Esophagus (tissue), 2 donors: ENCODE results near the gene TBC1D17. TPM values are rescaled to one million over a fixed set of nuclear protein-coding genes. Genes with fewer than 3 reads are reported as not detected.

Experiments
- H3K27ac ChIP-seq, 2 donors: one replicate each; pipeline ENCODE4 v1.5.1; 2013; ENCODE audit warnings: low read depth in 2 of 2, mild to moderate bottlenecking in 2 of 2, inconsistent platforms in 1 of 2, low read length in 1 of 2, moderate library complexity in 1 of 2
- H3K27me3 ChIP-seq, 2 donors: one replicate each; pipeline ENCODE4 v1.6.1; 2013; ENCODE audit warnings: low read length in 2 of 2, control low read depth in 1 of 2, mild to moderate bottlenecking in 1 of 2; ENCODE audit not compliant: insufficient read depth in 2 of 2, control insufficient read depth in 1 of 2
- H3K36me3 ChIP-seq, 2 donors: one replicate each; pipeline ENCODE4 v1.6.1; 2013; ENCODE audit warnings: low read length in 1 of 2; ENCODE audit not compliant: control insufficient read depth in 2 of 2, insufficient read depth in 2 of 2
- H3K4me1 ChIP-seq, 2 donors: one replicate each; pipeline ENCODE4 v1.6.1; 2013; ENCODE audit warnings: low read length in 1 of 2; ENCODE audit not compliant: control insufficient read depth in 2 of 2, insufficient read depth in 2 of 2
- H3K4me3 ChIP-seq, 2 donors: one replicate each; pipeline ENCODE4 v1.5.1; 2013; ENCODE audit warnings: low read length in 2 of 2, mild to moderate bottlenecking in 2 of 2, low read depth in 1 of 2, moderate library complexity in 1 of 2
- H3K9me3 ChIP-seq, 2 donors: one replicate each; pipeline ENCODE4 v1.6.1; 2013; ENCODE audit warnings: mild to moderate bottlenecking in 2 of 2, low read depth in 1 of 2, low read length in 1 of 2, moderate library complexity in 1 of 2; ENCODE audit not compliant: control insufficient read depth in 2 of 2, insufficient read depth in 1 of 2
- WGBS, 2 donors: extraction: QIAGEN DNeasy Blood & Tissue Kit; methylation state at CpG; one replicate each; pipeline ENCODE4 v1.1.7; 2013; 5-methylcytosine and 5-hydroxymethylcytosine counted together
- polyA plus RNA-seq, 2 donors: library from polyadenylated mRNA; stranded (reverse); fragments of 200-250 nt; gene quantifications; one replicate each; pipeline ENCODE4 v1.2.3, GENCODE V29; 2013
- donor health status: healthy with polysubstance abuse.
- donor health status: Bipolar disorder and iron deficiency.

TBC1D17 gene
- polyA plus RNA-seq, 2 donors, result 21.8 to 32.6 TPM

GRCh38 chr19:49846408-49846807 is 31.1 kb upstream of the TBC1D17 start:
- H3K27ac ChIP-seq, result no peak overlapping the region
- H3K9me3 ChIP-seq, result no peaks in the 10 kb centered on the region
- no peak overlapping the region for H3K4me3 ChIP-seq
- H3K4me1 ChIP-seq, result no peaks in the 10 kb centered on the region
- no peaks in the 10 kb centered on the region for H3K36me3 ChIP-seq
- H3K27me3 ChIP-seq, result no peaks in the 10 kb centered on the region
- 72 to 84% methylated on average over 5 of the region's 5 CpGs for WGBS, 2 donors

- Histone ChIP-seq H3K4me1 (peaks cover 0 to 10% of the 10 kb centered on the region in 2 donors), H3K36me3 (no peaks in the 10 kb centered on the region), H3K27me3 (no peaks in the 10 kb centered on the region), H3K27ac (no peak overlapping the region), H3K4me3 (no peak overlapping the region), H3K9me3 (no peaks in the 10 kb centered on the region)
- WGBS, 2 donors, result 78 to 85% methylated on average over 10 of the region's 10 CpGs
Measured at GRCh38 chr19:49847731-49848696, 29.5 kb upstream of the TBC1D17 start.

DNA sequence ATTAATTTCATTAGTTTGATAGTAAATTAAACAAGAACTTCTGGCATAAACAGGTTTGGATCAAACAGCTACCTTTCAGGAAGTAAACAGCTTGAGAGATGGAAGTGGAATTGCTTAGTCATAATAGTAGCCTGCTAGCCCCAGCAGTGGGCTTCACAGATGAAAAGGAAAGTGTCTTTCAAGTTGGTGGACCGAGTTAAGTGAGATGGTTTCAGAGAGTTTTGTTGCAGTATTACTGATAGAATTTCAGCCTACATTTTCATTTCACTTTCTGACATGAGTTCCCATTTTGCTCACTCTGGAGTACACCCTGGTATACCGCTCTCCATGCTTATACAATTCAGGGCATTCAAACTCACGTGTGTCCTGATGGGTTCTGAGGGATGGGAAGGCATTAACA is 28.6 kb upstream of the TBC1D17 start:
- Histone ChIP-seq H3K4me3 (no peak overlapping the region), H3K27ac (no peak overlapping the region), H3K4me1 (peaks cover 0 to 14% of the 10 kb centered on the region in 2 donors), H3K27me3 (no peaks in the 10 kb centered on the region), H3K9me3 (no peaks in the 10 kb centered on the region), H3K36me3 (no peaks in the 10 kb centered on the region)
- WGBS, 2 donors, result 84 to 89% methylated on average over 3 of the region's 3 CpGs

GRCh38 chr19:49849433-49850220 is 27.9 kb upstream of the TBC1D17 start:
- 90 to 91% methylated on average over 15 of the region's 15 CpGs for WGBS, 2 donors
- peaks cover 0 to 4% of the 10 kb centered on the region in 2 donors for H3K36me3 ChIP-seq
- peaks cover 0 to 15% of the 10 kb centered on the region in 2 donors for H3K4me1 ChIP-seq
- H3K9me3 ChIP-seq, result no peaks in the 10 kb centered on the region
- H3K27me3 ChIP-seq, result no peaks in the 10 kb centered on the region
- H3K27ac ChIP-seq, result peak overlapping the region in 1 of 2 donors; percentile 98
- no peak overlapping the region for H3K4me3 ChIP-seq

DNA sequence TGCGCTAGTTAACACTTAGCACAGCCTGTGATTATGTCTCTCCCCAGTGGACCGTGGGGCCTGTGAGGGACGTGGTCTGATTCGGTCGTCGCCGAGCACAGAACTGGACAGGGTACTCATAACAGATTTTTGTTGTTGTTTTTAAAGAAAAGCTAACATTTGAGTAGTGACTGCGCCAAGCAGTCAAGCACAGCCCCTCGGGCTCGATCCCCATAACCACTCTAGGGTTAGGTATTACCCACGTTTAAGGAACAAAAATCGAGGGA is 27.3 kb upstream of the TBC1D17 start:
- Histone ChIP-seq H3K4me3 (peak overlapping the region; percentile 81 to 93), H3K36me3 (peaks cover 0 to 9% of the 10 kb centered on the region in 2 donors), H3K4me1 (peaks cover 0 to 15% of the 10 kb centered on the region in 2 donors), H3K9me3 (no peaks in the 10 kb centered on the region), H3K27me3 (no peaks in the 10 kb centered on the region), H3K27ac (peak overlapping the region; percentile 36 to 98)
- WGBS, 2 donors, result 53 to 64% methylated on average over 12 of the region's 12 CpGs

- Histone ChIP-seq H3K36me3 (peaks cover 0 to 13% of the 10 kb centered on the region in 2 donors), H3K27ac (peak within 1 kb of the TSS; percentile 98 to 100), H3K4me1 (peaks cover 0 to 15% of the 10 kb centered on the region in 2 donors), H3K4me3 (peak within 1 kb of the TSS; percentile 81 to 93), H3K9me3 (no peaks in the 10 kb centered on the region), H3K27me3 (no peaks in the 10 kb centered on the region)
- 0 to 1% methylated on average over 73 to 98 of the region's 98 CpGs for WGBS, 2 donors
Measured at GRCh38 chr19:49850487-49851342, 26.8 kb upstream of the TBC1D17 start, which contains the start of gene PTOV1. Gene PTOV1 (plus strand): TSS chr19:49851159.

DNA sequence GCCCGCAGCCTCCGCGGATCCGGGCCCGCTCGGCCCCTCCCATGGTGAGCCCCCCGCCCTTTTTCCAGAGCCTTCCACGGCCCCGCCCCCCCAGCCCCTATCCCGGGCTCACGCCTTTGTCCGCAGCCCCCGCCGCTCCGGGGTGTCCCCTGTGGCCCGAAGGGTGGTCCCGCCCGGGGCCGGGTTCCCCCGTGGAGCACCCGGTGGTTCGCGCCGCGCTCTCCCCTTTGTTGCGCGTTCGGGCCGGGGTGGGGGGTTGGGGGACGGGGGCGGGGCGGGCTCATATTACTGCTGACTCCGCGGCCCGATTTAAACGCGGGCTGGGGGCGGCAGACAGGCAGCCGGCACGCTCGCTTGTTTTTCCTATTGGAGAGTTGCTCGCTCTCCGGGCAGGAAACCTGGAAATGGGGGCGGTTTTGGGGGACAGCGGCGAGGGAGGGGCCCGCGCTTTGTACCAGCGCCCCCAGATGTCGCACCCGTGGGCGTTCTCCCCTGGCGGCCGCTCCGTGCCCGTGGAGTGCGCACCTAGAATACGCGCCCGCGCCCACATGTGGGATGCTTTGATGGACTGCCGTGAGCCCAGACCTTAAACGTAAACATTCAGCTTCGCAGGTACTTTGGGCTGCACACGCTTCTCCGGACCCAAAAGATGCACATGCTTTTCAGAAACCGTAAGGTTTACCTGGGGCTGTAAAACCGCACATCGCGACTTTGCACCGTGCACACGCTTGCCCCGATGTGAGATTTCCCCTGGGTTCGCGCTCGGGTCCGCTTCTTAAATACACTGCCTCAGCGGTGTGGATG is 25.8 kb upstream of the TBC1D17 start:
- Histone ChIP-seq H3K4me1 (peaks cover 0 to 15% of the 10 kb centered on the region in 2 donors), H3K9me3 (no peaks in the 10 kb centered on the region), H3K27me3 (no peaks in the 10 kb centered on the region), H3K36me3 (peaks cover 0 to 18% of the 10 kb centered on the region in 2 donors), H3K4me3 (peak overlapping the region; percentile 81 to 93), H3K27ac (peak overlapping the region; percentile 98 to 100)
- WGBS, 2 donors, result 1 to 2% methylated on average over 61 to 78 of the region's 78 CpGs

- 52 to 57% methylated on average over 14 of the region's 14 CpGs for WGBS, 2 donors
- peak overlapping the region; percentile 81 to 93 for H3K4me3 ChIP-seq
- H3K27me3 ChIP-seq, result no peaks in the 10 kb centered on the region
- peaks cover 0 to 20% of the 10 kb centered on the region in 2 donors for H3K36me3 ChIP-seq
- no peaks in the 10 kb centered on the region for H3K9me3 ChIP-seq
- H3K4me1 ChIP-seq, result peaks cover 0 to 15% of the 10 kb centered on the region in 2 donors
- H3K27ac ChIP-seq, result no peak overlapping the region
Measured at GRCh38 chr19:49852631-49853126, 24.8 kb upstream of the TBC1D17 start.
